Keratinocyte (primary cell): ENCODE results near the gene FGD2. TPM values are rescaled to one million over a fixed set of nuclear protein-coding genes. Genes with fewer than 3 reads are reported as not detected.

Experiments used
- DNase-seq: peaks from one replicate; pipeline ENCODE4 v3.0.0-alpha.2; 2011; ENCODE audit warnings: low read depth, missing footprints, low spot score
- FAIRE-seq: peaks from 2 replicates; lab custom pipeline; 2011; peaks lifted over from hg19 to GRCh38; lab: Jason Lieb, UNC
- H2AFZ ChIP-seq: 2 replicates; pipeline ENCODE4 v1.6.0; 2012; ENCODE audit warnings: low read length, control low read depth, inconsistent platforms; ENCODE audit not compliant: control insufficient read depth
- H3K27ac ChIP-seq: 2 replicates; pipeline ENCODE4 v1.5.1; 2011; ENCODE audit warnings: low read length; ENCODE audit not compliant: control insufficient read depth, insufficient read depth
- H3K27me3 ChIP-seq: 3 replicates; pipeline ENCODE4 v1.6.0; 2011; ENCODE audit warnings: low read length; ENCODE audit not compliant: control insufficient read depth, insufficient read depth; ENCODE audit errors: extremely low read depth
- H3K36me3 ChIP-seq, 2 experiments: 2 replicates in 1 of 2; 3 replicates in 1 of 2; pipeline ENCODE4 v1.5.1; 2011; ENCODE audit warnings: low read length in 2 of 2, mild to moderate bottlenecking in 1 of 2; ENCODE audit not compliant: control insufficient read depth in 2 of 2, insufficient read depth in 2 of 2; ENCODE audit errors: extremely low read depth in 1 of 2
- H3K4me1 ChIP-seq: 3 replicates; pipeline ENCODE4 v1.5.1; 2011; ENCODE audit warnings: low read length; ENCODE audit not compliant: control insufficient read depth, insufficient read depth; ENCODE audit errors: extremely low read depth
- H3K4me2 ChIP-seq: 3 replicates; pipeline ENCODE4 v1.6.0; 2011; ENCODE audit warnings: low read depth, low read length; ENCODE audit not compliant: control insufficient read depth, insufficient read depth; ENCODE audit errors: extremely low read depth
- H3K4me3 ChIP-seq, 3 experiments: fragments of 200-600 bp in 1 of 3; sonication (generic) in 1 of 3; 2 replicates in 2 of 3; 3 replicates in 1 of 3; pipeline ENCODE4 v1.5.1; 2011 to 2016; ENCODE audit warnings: low read length in 3 of 3, mild to moderate bottlenecking in 3 of 3, control low read depth in 2 of 3, inconsistent platforms in 1 of 3, low read depth in 1 of 3, mixed read lengths in 1 of 3, mixed run types in 1 of 3, moderate library complexity in 1 of 3; ENCODE audit not compliant: control insufficient read depth in 2 of 3, insufficient read depth in 2 of 3; ENCODE audit errors: extremely low read depth in 1 of 3
- H3K79me2 ChIP-seq: 2 replicates; pipeline ENCODE4 v1.6.0; 2012; ENCODE audit warnings: low read length; ENCODE audit not compliant: control insufficient read depth, insufficient read depth
- H3K9ac ChIP-seq: 3 replicates; pipeline ENCODE4 v1.6.0; 2011; ENCODE audit warnings: low read length; ENCODE audit not compliant: control insufficient read depth, insufficient read depth; ENCODE audit errors: extremely low read depth
- H3K9me1 ChIP-seq: 3 replicates; pipeline ENCODE4 v1.6.0; 2011; ENCODE audit warnings: low read length; ENCODE audit not compliant: control insufficient read depth, insufficient read depth; ENCODE audit errors: extremely low read depth
- H3K9me3 ChIP-seq: 2 replicates; pipeline ENCODE4 v1.5.1; 2012; ENCODE audit warnings: low read depth, low read length; ENCODE audit not compliant: control insufficient read depth
- H4K20me1 ChIP-seq: 3 replicates; pipeline ENCODE4 v1.6.0; 2011; ENCODE audit warnings: low read length; ENCODE audit not compliant: control insufficient read depth, insufficient read depth; ENCODE audit errors: extremely low read depth
- EZH2 ChIP-seq: IDR thresholded peaks from one replicate; pipeline ENCODE4 v1.6.1; 2012; ENCODE audit warnings: inconsistent platforms, mild to moderate bottlenecking, low read length, moderate library complexity
- dilution Hi-C: fragments of 300-500 bp; cut with MboI; formaldehyde crosslinking; loops from one replicate; pipeline ENCODE4 v1.7.0; 2020; ENCODE audit warnings: low sequenced_read_pairs; ENCODE audit not compliant: extremely low pct_ligation_motif_present
- polyA minus RNA-seq, 3 experiments: library from RNA; depleted of rRNA, polyadenylated mRNA; stranded (reverse); fragments of >200 nt; gene quantifications; 1 replicate in 1 of 3; 2 replicates in 1 of 3; 3 replicates in 1 of 3; pipeline ENCODE4 v1.2.3, GENCODE V29; 2011
- polyA plus RNA-seq, 5 experiments: library from polyadenylated mRNA; depleted of rRNA in 3 of 5; stranded (reverse) in 3 of 5; stranded (forward) in 1 of 5; unstranded in 1 of 5; fragments of >200 nt; gene quantifications; 1 replicate in 1 of 5; 2 replicates in 3 of 5; 3 replicates in 1 of 5; pipeline versions ENCODE4 v1.2.1 to v1.2.3, GENCODE V29; 2011 to 2012; ENCODE audit warnings: missing spikeins in 2 of 5, low read depth in 1 of 5, low replicate concordance in 1 of 5
- TF ChIP-seq, protein P1 (sequence below), 3 experiments: IDR thresholded peaks in 1 of 3; conservative IDR thresholded peaks in 1 of 3; optimal IDR thresholded peaks in 1 of 3; 2 replicates in 2 of 3; 3 replicates in 1 of 3; pipeline versions ENCODE3 to v1.5.1; 2011; ENCODE audit warnings: low read length in 3 of 3, mild to moderate bottlenecking in 3 of 3, moderate library complexity in 2 of 3, control low read depth in 1 of 3, inconsistent platforms in 1 of 3; ENCODE audit not compliant: insufficient read depth in 2 of 3; ENCODE audit errors: extremely low read depth in 1 of 3

FGD2 gene, protein sequence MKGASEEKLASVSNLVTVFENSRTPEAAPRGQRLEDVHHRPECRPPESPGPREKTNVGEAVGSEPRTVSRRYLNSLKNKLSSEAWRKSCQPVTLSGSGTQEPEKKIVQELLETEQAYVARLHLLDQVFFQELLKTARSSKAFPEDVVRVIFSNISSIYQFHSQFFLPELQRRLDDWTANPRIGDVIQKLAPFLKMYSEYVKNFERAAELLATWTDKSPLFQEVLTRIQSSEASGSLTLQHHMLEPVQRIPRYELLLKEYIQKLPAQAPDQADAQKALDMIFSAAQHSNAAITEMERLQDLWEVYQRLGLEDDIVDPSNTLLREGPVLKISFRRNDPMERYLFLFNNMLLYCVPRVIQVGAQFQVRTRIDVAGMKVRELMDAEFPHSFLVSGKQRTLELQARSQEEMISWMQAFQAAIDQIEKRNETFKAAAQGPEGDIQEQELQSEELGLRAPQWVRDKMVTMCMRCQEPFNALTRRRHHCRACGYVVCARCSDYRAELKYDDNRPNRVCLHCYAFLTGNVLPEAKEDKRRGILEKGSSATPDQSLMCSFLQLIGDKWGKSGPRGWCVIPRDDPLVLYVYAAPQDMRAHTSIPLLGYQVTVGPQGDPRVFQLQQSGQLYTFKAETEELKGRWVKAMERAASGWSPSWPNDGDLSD
- polyA plus RNA-seq (0.03 to 0.13 TPM (median 0.08 TPM) in 3 replicates), polyA minus RNA-seq (0.03 to 0.40 TPM (median 0.13 TPM) in 3 replicates)
- polyA plus RNA-seq (2011; ENCODE audit: low read depth) = 0.09 TPM
- polyA plus RNA-seq (2011; cell fraction: cytosol; rRNA removed) = 0.04 and 0.08 TPM in 2 replicates
- polyA plus RNA-seq (2011; cell fraction: nucleus; rRNA removed) = 0.09 and 0.23 TPM in 2 replicates
- 0.66 TPM in 1 of 2 replicates, not detected in the other for polyA plus RNA-seq (2012; ENCODE audit: low replicate concordance)
- polyA minus RNA-seq (2011; cell fraction: cytosol; rRNA and poly(A)+ RNA removed) = not detected
- polyA minus RNA-seq (2011; cell fraction: nucleus; rRNA and poly(A)+ RNA removed) = 0.16 and 0.32 TPM in 2 replicates

DNA sequence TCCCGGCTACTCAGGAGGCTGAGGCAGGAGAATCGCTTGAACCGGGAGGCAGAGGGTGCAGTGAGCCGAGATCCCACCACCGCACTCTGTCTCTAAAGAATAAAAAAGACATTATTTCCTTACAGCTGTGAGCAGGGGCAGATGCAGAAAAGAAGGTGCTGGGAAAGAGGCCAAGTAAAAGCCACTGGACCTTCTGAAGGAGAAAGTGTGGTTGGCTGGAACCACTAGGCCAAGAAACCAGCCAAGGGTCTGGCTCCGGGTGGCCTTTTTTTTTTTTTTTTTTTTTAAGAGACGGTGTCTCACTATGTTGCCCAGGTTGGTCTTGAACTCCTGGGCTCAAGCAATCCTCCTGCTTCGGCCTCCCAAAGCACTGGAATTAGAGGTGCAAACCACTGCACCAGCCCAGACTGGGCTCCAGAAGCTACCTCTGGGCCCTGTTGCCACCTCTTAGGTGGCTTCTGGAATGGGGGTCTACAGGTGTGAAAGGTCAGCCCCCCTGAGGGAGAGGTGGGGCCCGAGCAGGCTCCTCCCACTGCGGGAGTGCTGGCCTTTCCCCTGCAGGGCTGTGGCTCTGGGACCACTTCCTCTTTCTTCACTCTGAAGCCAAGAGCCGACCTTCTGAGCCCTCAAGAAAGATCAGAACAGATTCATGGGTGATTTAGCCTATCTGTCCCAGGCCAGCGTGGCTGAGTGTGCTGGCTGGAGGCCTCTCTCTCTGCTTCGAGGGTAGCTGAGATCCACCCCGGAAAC lies at the start of gene FGD2:
Gene FGD2, plus strand, starts transcription at position 595 of the 750 bp plus-strand sequence. CDS start 163 bp downstream, outside the sequence.
- no peaks in the 10 kb centered on the region for H3K79me2 ChIP-seq
- no peak for FAIRE-seq
- H3K9ac ChIP-seq = no peak within 1 kb of the TSS
- H3K4me1 ChIP-seq = peaks cover 6% of the 10 kb centered on the region
- H4K20me1 ChIP-seq = no peaks in the 10 kb centered on the region
- no peaks in the 10 kb centered on the region for H3K9me3 ChIP-seq
- H3K27ac ChIP-seq = no peak within 1 kb of the TSS
- peak within 1 kb of the TSS in 2 of 3 experiments; percentile 4 to 8 for H3K4me3 ChIP-seq
- no peaks in the 10 kb centered on the region for H3K36me3 ChIP-seq
- DNase-seq = no peak
- peaks cover 18% of the 10 kb centered on the region for H3K27me3 ChIP-seq
- dilution Hi-C loops = no loop called here
- TF ChIP-seq, protein P1, sequence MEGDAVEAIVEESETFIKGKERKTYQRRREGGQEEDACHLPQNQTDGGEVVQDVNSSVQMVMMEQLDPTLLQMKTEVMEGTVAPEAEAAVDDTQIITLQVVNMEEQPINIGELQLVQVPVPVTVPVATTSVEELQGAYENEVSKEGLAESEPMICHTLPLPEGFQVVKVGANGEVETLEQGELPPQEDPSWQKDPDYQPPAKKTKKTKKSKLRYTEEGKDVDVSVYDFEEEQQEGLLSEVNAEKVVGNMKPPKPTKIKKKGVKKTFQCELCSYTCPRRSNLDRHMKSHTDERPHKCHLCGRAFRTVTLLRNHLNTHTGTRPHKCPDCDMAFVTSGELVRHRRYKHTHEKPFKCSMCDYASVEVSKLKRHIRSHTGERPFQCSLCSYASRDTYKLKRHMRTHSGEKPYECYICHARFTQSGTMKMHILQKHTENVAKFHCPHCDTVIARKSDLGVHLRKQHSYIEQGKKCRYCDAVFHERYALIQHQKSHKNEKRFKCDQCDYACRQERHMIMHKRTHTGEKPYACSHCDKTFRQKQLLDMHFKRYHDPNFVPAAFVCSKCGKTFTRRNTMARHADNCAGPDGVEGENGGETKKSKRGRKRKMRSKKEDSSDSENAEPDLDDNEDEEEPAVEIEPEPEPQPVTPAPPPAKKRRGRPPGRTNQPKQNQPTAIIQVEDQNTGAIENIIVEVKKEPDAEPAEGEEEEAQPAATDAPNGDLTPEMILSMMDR (optimal IDR thresholded peaks at IDR 0.05 in 1 of 3, IDR thresholded peaks at IDR 0.05 in 1 of 3, conservative IDR thresholded peaks at IDR 0.05 in 1 of 3; ENCODE audit: extremely low read depth in 1 of 3, insufficient read depth in 2 of 3, low read length in 3 of 3) = no peak
- TF ChIP-seq EZH2 = no peak
- H3K4me2 ChIP-seq = peak within 1 kb of the TSS; percentile 41
- H2AFZ ChIP-seq = no peak within 1 kb of the TSS
- H3K9me1 ChIP-seq = no peaks in the 10 kb centered on the region

DNA sequence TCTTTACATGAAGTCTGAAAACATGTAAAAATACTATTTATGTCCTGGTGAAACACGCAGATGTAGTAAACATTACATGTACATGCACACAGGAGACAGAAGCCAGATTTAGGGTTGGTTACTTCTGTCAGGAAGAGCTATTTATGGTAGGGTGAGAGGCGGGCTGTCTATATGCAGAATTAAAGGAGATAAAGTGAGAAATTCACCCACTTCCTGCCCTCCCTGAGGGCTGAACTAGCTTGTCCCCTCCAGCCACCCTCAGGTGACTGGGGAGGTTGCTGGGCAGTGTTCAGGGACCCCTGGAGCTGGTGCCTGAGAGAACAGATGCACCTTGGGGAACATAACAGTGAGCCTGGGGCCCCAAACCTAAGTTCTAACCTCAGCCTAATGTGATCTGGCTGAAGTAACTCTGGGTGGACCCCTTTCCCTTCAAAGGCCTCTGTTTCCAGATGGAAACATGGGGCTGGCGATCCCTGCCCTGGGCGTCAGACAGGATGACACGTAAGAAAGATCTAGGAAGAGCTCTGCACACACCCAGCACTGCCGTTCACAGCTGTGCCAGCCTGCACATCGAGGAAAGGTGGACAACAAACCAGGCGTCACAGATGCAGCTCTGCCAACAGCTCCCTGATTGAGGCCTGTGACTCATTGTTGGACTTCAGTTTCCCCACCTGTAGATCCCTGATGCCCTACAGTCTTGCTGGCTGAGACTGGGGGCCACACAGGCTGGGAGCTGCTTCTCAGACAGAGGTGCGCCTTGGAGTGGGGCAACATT lies 49.6 kb upstream of the FGD2 start:
- no peaks in the 10 kb centered on the region for H3K79me2 ChIP-seq
- DNase-seq = peak; percentile 83
- H3K9ac ChIP-seq = peak overlapping the region; percentile 18
- dilution Hi-C loops = no loop called here
- H3K4me3 ChIP-seq = no peak overlapping the region
- peak overlapping the region; percentile 51 for H2AFZ ChIP-seq
- no peak overlapping the region for H3K27ac ChIP-seq
- TF ChIP-seq, protein P1 (optimal IDR thresholded peaks at IDR 0.05 in 1 of 3, IDR thresholded peaks at IDR 0.05 in 1 of 3, conservative IDR thresholded peaks at IDR 0.05 in 1 of 3; ENCODE audit: extremely low read depth in 1 of 3, insufficient read depth in 2 of 3, low read length in 3 of 3) = no peak
- no peak for TF ChIP-seq EZH2
- no peaks in the 10 kb centered on the region for H3K9me3 ChIP-seq
- H3K9me1 ChIP-seq = no peaks in the 10 kb centered on the region
- H3K4me1 ChIP-seq = peaks cover 20% of the 10 kb centered on the region
- no peaks in the 10 kb centered on the region for H4K20me1 ChIP-seq
- H3K4me2 ChIP-seq = no peak overlapping the region
- no peaks in the 10 kb centered on the region for H3K27me3 ChIP-seq
- no peak for FAIRE-seq
- H3K36me3 ChIP-seq = no peaks in the 10 kb centered on the region
